Right lobe of liver (tissue), 6 donors: ENCODE results near the gene CTTN. TPM values are rescaled to one million over a fixed set of nuclear protein-coding genes. Genes with fewer than 3 reads are reported as not detected.
"Not testable (repeated sequence)": the region's sequence is repeated elsewhere in the genome, so short reads cannot be mapped to it uniquely, and the experiment has no call there.

ENCODE experiments used
- ATAC-seq, 4 donors: fragments of 200-7000 bp; cut with Tn5 transposase; one replicate each; pipeline ENCODE4 v1.9.1; 2020; ENCODE audit warnings: mild to moderate bottlenecking in 4 of 4, moderate library complexity in 4 of 4
- DNase-seq, 3 donors: peaks; one replicate each; pipeline ENCODE4 v3.0.0-alpha.2; 2020
- H3K27ac ChIP-seq, 3 donors: fragments of 200-600 bp; one replicate each; pipeline ENCODE4 v1.8.0; 2022
- H3K27me3 ChIP-seq, 2 donors: fragments of 200-600 bp; one replicate each; pipeline ENCODE4 v1.8.0; 2022
- H3K36me3 ChIP-seq, 4 donors: fragments of 200-600 bp; sonication (generic) in 1 of 4; one replicate each; pipeline versions ENCODE4 v1.5.1 to v1.8.0; 2017 to 2022; ENCODE audit warnings: control low read depth in 1 of 4
- H3K4me1 ChIP-seq, 4 donors: fragments of 200-600 bp; sonication (generic) in 1 of 4; one replicate each; pipeline versions ENCODE4 v1.5.1 to v1.8.0; 2017 to 2022; ENCODE audit warnings: control low read depth in 1 of 4
- H3K4me3 ChIP-seq, 3 donors: fragments of 200-600 bp; one replicate each; pipeline ENCODE4 v1.8.0; 2022
- H3K9me3 ChIP-seq, 4 donors: fragments of 200-600 bp; sonication (generic) in 1 of 4; one replicate each; pipeline versions ENCODE4 v1.5.1 to v1.8.0; 2017 to 2022; ENCODE audit warnings: control low read depth in 1 of 4
- POLR2A ChIP-seq: fragments of 450-650 bp; IDR thresholded peaks from one replicate; pipeline ENCODE4 v1.6.1; 2017; ENCODE audit warnings: antibody characterized with exemption, mild to moderate bottlenecking
- WGBS: methylation state at CpG from one replicate; pipeline ENCODE4 v1.1.6; 2018; ENCODE audit warnings: low coverage, low lambda C conversion rate; ENCODE audit not compliant: insufficient coverage; ENCODE audit errors: missing lambda C conversion rate; 5-methylcytosine and 5-hydroxymethylcytosine counted together
- intact Hi-C, 2 donors: fragments of 100-400 bp; cut with DNase I; formaldehyde crosslinking; loops; one replicate each; pipeline versions ENCODE4 v1.11.2 to v1.14.1; 2022
- total RNA-seq, 6 experiments: library from RNA; depleted of rRNA in 2 of 6; stranded (reverse); fragments of >200 nt in 2 of 6; fragmentation: NEBNext Ultra II Directional in 3 of 6; extraction: Animal tissue kit (Norgen Biotek cat#: 25700) in 3 of 6; gene quantifications; one replicate each; pipeline versions ENCODE4 v1.1.0 to v1.2.4, GENCODE V29; 2016 to 2023
- TF ChIP-seq, protein P1 (sequence below), 4 donors: fragments of 200-600 bp in 3 of 4; fragments of 450-650 bp in 1 of 4; IDR thresholded peaks; one replicate each; pipeline versions ENCODE4 v1.5.1 to v1.8.0; 2016 to 2022; ENCODE audit warnings: antibody characterized with exemption in 4 of 4, mild to moderate bottlenecking in 2 of 4
- donor health status: DM: no; HTN: yes; CAD: no.
- donor health status: DM: no; HTN: no; CAD: no.
- donor health status: DM: no; HTN: no; CAD: no.
- donor health status: DM: no; HTN: yes; CAD: no.
- donor health status: DM: no; HTN: yes; CAD: no.

Gene CTTN
- total RNA-seq, 6 experiments from 2014 or later, result 63.6 to 90.8 (median 78.5) TPM

- H3K27ac ChIP-seq, result no peak overlapping the region
- no peaks in the 10 kb centered on the region for H3K9me3 ChIP-seq
- no peaks in the 10 kb centered on the region for H3K4me1 ChIP-seq
- 54% methylated on average over 2 of the region's 2 CpGs for WGBS
- ATAC-seq, result no peak
- no peak for DNase-seq
- TF ChIP-seq, protein P1, sequence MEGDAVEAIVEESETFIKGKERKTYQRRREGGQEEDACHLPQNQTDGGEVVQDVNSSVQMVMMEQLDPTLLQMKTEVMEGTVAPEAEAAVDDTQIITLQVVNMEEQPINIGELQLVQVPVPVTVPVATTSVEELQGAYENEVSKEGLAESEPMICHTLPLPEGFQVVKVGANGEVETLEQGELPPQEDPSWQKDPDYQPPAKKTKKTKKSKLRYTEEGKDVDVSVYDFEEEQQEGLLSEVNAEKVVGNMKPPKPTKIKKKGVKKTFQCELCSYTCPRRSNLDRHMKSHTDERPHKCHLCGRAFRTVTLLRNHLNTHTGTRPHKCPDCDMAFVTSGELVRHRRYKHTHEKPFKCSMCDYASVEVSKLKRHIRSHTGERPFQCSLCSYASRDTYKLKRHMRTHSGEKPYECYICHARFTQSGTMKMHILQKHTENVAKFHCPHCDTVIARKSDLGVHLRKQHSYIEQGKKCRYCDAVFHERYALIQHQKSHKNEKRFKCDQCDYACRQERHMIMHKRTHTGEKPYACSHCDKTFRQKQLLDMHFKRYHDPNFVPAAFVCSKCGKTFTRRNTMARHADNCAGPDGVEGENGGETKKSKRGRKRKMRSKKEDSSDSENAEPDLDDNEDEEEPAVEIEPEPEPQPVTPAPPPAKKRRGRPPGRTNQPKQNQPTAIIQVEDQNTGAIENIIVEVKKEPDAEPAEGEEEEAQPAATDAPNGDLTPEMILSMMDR (IDR thresholded peaks at IDR 0.05), result peak in 3 of 4 donors; percentile 13 to 31 (median 18)
- no peak for TF ChIP-seq POLR2A
- no peaks in the 10 kb centered on the region for H3K36me3 ChIP-seq
- H3K27me3 ChIP-seq, result no peaks in the 10 kb centered on the region
- no peak overlapping the region for H3K4me3 ChIP-seq
- intact Hi-C loops, result no loop called here
Observed at GRCh38 chr11:70448983-70449567, 50.7 kb downstream of the CTTN start.

DNA sequence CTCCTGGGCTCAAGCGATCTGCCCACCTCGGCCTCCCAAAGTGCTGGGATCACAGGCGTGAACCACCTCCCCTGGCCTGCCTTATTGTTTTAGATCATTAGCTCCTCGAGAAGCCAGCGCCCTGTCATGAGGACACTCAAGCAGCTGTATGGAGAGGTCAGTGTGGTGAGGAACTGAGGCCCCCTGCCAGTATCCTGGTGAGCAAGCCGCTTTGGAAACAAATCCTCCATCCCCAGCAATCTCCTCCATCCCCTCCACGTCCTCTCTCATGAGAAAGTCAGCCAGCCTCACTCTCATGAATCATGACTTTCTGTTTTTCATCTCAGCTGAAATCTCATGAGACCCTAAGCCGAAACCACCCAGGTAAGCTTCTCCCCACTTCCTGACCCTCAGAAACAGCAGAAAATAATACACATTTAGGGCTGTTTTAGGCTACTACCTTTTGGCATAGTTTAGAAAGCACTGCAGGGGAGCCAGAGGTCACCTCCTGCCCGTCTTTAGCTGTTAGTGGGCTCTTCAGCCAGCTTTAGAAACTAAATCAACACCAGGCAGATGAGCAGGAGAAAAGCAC, 56.0 kb downstream of the CTTN start:
- no peaks in the 10 kb centered on the region for H3K4me1 ChIP-seq
- intact Hi-C loops, result no loop called here
- H3K27me3 ChIP-seq, result no peaks in the 10 kb centered on the region
- no peak for ATAC-seq
- TF ChIP-seq POLR2A, result no peak
- TF ChIP-seq, protein P1 (IDR thresholded peaks at IDR 0.05), result no peak
- H3K9me3 ChIP-seq, result no peaks in the 10 kb centered on the region
- no peak overlapping the region for H3K27ac ChIP-seq
- H3K4me3 ChIP-seq, result no peak overlapping the region
- no peak for DNase-seq
- WGBS, result 81% methylated on average over 9 of the region's 9 CpGs
- no peaks in the 10 kb centered on the region for H3K36me3 ChIP-seq

DNA sequence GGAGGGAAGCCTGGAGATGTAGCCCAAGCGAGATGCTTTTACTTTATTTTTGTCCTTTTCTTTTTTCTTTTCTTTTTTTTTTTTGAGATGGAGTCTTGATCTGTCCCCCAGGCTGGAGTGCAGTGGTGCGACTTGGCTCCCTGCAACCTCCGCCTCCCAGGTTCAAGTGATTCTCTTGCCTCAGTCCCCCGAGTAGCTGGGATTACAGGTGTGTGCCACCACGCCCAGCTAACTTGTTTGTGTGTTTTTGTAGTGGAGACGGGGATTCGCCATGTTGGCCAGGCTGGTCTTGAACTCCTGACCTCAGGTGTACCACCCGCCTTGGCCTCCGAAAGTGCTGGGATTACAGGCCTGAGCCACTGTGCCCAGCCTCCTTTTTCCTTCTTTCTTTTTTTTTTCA, 56.5 kb downstream of the CTTN start:
- not testable (repeated sequence) for H3K4me3 ChIP-seq

GRCh38 chr11:70455354-70455753, 57.0 kb downstream of the CTTN start:
- H3K27me3 ChIP-seq, result no peaks in the 10 kb centered on the region
- ATAC-seq, result no peak
- intact Hi-C loops, result loop anchor here in 1 of 2 donors (5.0 kb wide), 1 partner anchor 302 kb away; no protein-coding TSS in a partner anchor
- no peak for TF ChIP-seq POLR2A
- 43% methylated on average over 1 of the region's 1 CpG for WGBS
- no peaks in the 10 kb centered on the region for H3K4me1 ChIP-seq
- no peak for DNase-seq
- H3K27ac ChIP-seq, result no peak overlapping the region
- no peak overlapping the region for H3K4me3 ChIP-seq
- no peaks in the 10 kb centered on the region for H3K36me3 ChIP-seq
- no peaks in the 10 kb centered on the region for H3K9me3 ChIP-seq

More for the DNA sequence above, 56.5 kb downstream of the CTTN start:
- intact Hi-C loops, result loop anchor here in 1 of 2 donors (5.0 kb wide), 1 partner anchor 302 kb away; no protein-coding TSS in a partner anchor
- H3K36me3 ChIP-seq, ATAC-seq, H3K27me3 ChIP-seq, H3K9me3 ChIP-seq, H3K4me1 ChIP-seq, DNase-seq, H3K27ac ChIP-seq: not testable (repeated sequence)
- 83% methylated on average over 9 of the region's 9 CpGs for WGBS

- no peak for ATAC-seq
- H3K36me3 ChIP-seq, result no peaks in the 10 kb centered on the region
- H3K27me3 ChIP-seq, result no peaks in the 10 kb centered on the region
- TF ChIP-seq POLR2A, result no peak
- TF ChIP-seq, protein P1 (IDR thresholded peaks at IDR 0.05), result no peak
- intact Hi-C loops, result loop anchor here in 1 of 2 donors (5.0 kb wide), 1 partner anchor 300 kb away; no protein-coding TSS in a partner anchor
- DNase-seq, result no peak
- no peak overlapping the region for H3K27ac ChIP-seq
- WGBS, result 49% methylated on average over 6 of the region's 31 CpGs
- no peaks in the 10 kb centered on the region for H3K9me3 ChIP-seq
- no peaks in the 10 kb centered on the region for H3K4me1 ChIP-seq
- H3K4me3 ChIP-seq, result no peak overlapping the region
Observed at GRCh38 chr11:70456921-70457532, 58.7 kb downstream of the CTTN start.
